GM12878 (cell line): Measurements from ENCODE around the gene FSD1L. TPM values are rescaled to one million over a fixed set of nuclear protein-coding genes. Genes with fewer than 3 reads are reported as not detected.

Source experiments
- ATAC-seq: fragments of 200-7000 bp; cut with Tn5 transposase; 3 replicates; pipeline ENCODE4 v1.9.1; 2020; ENCODE audit warnings: mild to moderate bottlenecking, moderate library complexity
- BruUV-seq: library from RNA; stranded (reverse); fragments of 400-500 nt; replicated peaks from 2 replicates; lab custom pipeline; 2021; lab: Mats Ljungman, UMichigan
- CTCF ChIA-PET: fragments of 300-600 bp; sonication (Branson Sonifier 250); formaldehyde crosslinking; extraction: SDS; loops from one replicate; lab custom pipeline; 2021; ENCODE audit warnings: inconsistent platforms; lab: Yijun Ruan, JAX
- POLR2A ChIA-PET: fragments of 350-600 bp; formaldehyde crosslinking; extraction: SDS; loops from one replicate; lab custom pipeline; 2021; ENCODE audit warnings: inconsistent platforms; lab: Charles Lee
- RAD21 ChIA-PET: fragments of 300-600 bp; sonication (Branson Sonifier 250); formaldehyde crosslinking; loops from one replicate; lab custom pipeline; 2023; ENCODE audit warnings: antibody characterized with exemption; ENCODE audit not compliant: unreplicated experiment; lab: Charles Lee
- SMC1A ChIA-PET: fragments of 300-600 bp; sonication (Branson Sonifier 250); formaldehyde crosslinking; loops from one replicate; lab custom pipeline; 2023; ENCODE audit not compliant: unreplicated experiment, uncharacterized antibody; lab: Charles Lee
- DNase-seq: peaks from one replicate; pipeline ENCODE4 v3.0.0-alpha.2; 2011; ENCODE audit warnings: low read depth, low spot score
- FAIRE-seq: peaks from 3 replicates; lab custom pipeline; 2011; peaks lifted over from hg19 to GRCh38; lab: Jason Lieb, UNC
- H2AFZ ChIP-seq: 2 replicates; pipeline ENCODE4 v1.6.0; 2011; ENCODE audit warnings: low read depth, low read length, control low read depth; ENCODE audit not compliant: control insufficient read depth
- H3K27ac ChIP-seq: 2 replicates; pipeline ENCODE4 v1.5.1; 2011; ENCODE audit warnings: control low read depth; ENCODE audit not compliant: control insufficient read depth, insufficient read depth
- H3K27me3 ChIP-seq, 2 experiments: replicated peaks in 1 of 2; 2 replicates each; pipeline versions ENCODE4 v1.6.0 to v1.6.1; 2011; ENCODE audit warnings: low read length in 1 of 2; ENCODE audit not compliant: control insufficient read depth in 2 of 2, insufficient read depth in 2 of 2
- H3K36me3 ChIP-seq, 2 experiments: 2 replicates each; pipeline ENCODE4 v1.5.1; 2011; ENCODE audit warnings: low read length in 1 of 2; ENCODE audit not compliant: control insufficient read depth in 2 of 2, insufficient read depth in 2 of 2
- H3K4me1 ChIP-seq: 2 replicates; pipeline ENCODE4 v1.6.1; 2011; ENCODE audit warnings: mild to moderate bottlenecking, low read length, moderate library complexity, mixed read lengths; ENCODE audit not compliant: control insufficient read depth, insufficient read depth
- H3K4me2 ChIP-seq: 2 replicates; pipeline ENCODE4 v1.6.0; 2011; ENCODE audit warnings: control low read depth; ENCODE audit not compliant: control insufficient read depth, insufficient read depth
- H3K4me3 ChIP-seq: fragments of 200-600 bp; sonication (generic); 2 replicates; pipeline ENCODE4 v1.5.1; 2016
- H3K79me2 ChIP-seq: 2 replicates; pipeline ENCODE4 v1.6.0; 2011; ENCODE audit warnings: low read length; ENCODE audit not compliant: control insufficient read depth, insufficient read depth
- H3K9ac ChIP-seq: 2 replicates; pipeline ENCODE4 v1.8.0; 2011; ENCODE audit warnings: low read length, control low read depth, mixed read lengths; ENCODE audit not compliant: control insufficient read depth, insufficient read depth
- H3K9me3 ChIP-seq: replicated peaks from 3 replicates; pipeline ENCODE4 v1.5.1; 2011; ENCODE audit warnings: mild to moderate bottlenecking, low read length; ENCODE audit not compliant: control insufficient read depth, insufficient read depth
- H4K20me1 ChIP-seq: 2 replicates; pipeline ENCODE4 v1.6.0; 2011; ENCODE audit not compliant: control insufficient read depth, insufficient read depth
- CEBPB ChIP-seq, 2 experiments: fragments of 150-350 bp in 1 of 2; IDR thresholded peaks; 2 replicates each; pipeline ENCODE4 v1.6.1; 2012 to 2014; ENCODE audit warnings: low read depth in 2 of 2, low read length in 2 of 2, borderline replicate concordance in 1 of 2, inconsistent platforms in 1 of 2
- CEBPZ ChIP-seq: fragments of 150-350 bp; IDR thresholded peaks from 2 replicates; pipeline ENCODE4 v1.6.1; 2016; ENCODE audit warnings: low read depth, low read length
- CHD1 ChIP-seq: IDR thresholded peaks from 2 replicates; pipeline ENCODE4 v1.6.1; 2012; ENCODE audit warnings: low read depth, low read length, improper control_type of control experiment
- DPF2 ChIP-seq: fragments of 450-650 bp; IDR thresholded peaks from 2 replicates; pipeline ENCODE4 v1.6.1; 2017; ENCODE audit warnings: mild to moderate bottlenecking
- EED ChIP-seq: sonication (generic); IDR thresholded peaks from 2 replicates; pipeline ENCODE4 v1.6.1; 2016; ENCODE audit warnings: antibody characterized with exemption, low read depth
- FOS ChIP-seq: IDR thresholded peaks from 3 replicates; pipeline ENCODE4 v1.6.1; 2011; ENCODE audit warnings: borderline replicate concordance; ENCODE audit not compliant: insufficient read length; ENCODE audit errors: extremely low read depth
- NFXL1 ChIP-seq: fragments of 450-650 bp; IDR thresholded peaks from 2 replicates; pipeline ENCODE4 v1.6.1; 2017; ENCODE audit warnings: antibody characterized with exemption, mild to moderate bottlenecking, borderline replicate concordance
- NFYA ChIP-seq: IDR thresholded peaks from 2 replicates; pipeline ENCODE4 v1.6.1; 2011; ENCODE audit warnings: low read depth, mild to moderate bottlenecking, low read length, improper control_type of control experiment, borderline replicate concordance
- PKNOX1 ChIP-seq: fragments of 450-650 bp; IDR thresholded peaks from 2 replicates; pipeline ENCODE4 v1.6.1; 2016; ENCODE audit warnings: mild to moderate bottlenecking
- RFX5 ChIP-seq: IDR thresholded peaks from 2 replicates; pipeline ENCODE4 v1.6.1; 2011; ENCODE audit warnings: low read depth, low read length, improper control_type of control experiment
- WGBS: methylation state at CpG from one replicate; pipeline ENCODE4 v1.1.6; 2016; ENCODE audit warnings: low lambda C conversion rate; ENCODE audit not compliant: insufficient replicate concordance, insufficient coverage; ENCODE audit errors: missing lambda C conversion rate; 5-methylcytosine and 5-hydroxymethylcytosine counted together
- in situ Hi-C: fragments of 300-500 bp; cut with MboI; formaldehyde crosslinking; loops from 9 replicates; pipeline ENCODE4 v1.14.3; 2018; ENCODE audit warnings: mixed read lengths
- intact Hi-C: fragments of 100-400 bp; cut with micrococcal nuclease; formaldehyde crosslinking; loops from one replicate; pipeline ENCODE4 v1.14.2; 2022; ENCODE audit not compliant: unreplicated experiment
- polyA plus RNA-seq, 11 experiments: library from polyadenylated mRNA; depleted of rRNA in 4 of 11; unstranded in 6 of 11; stranded (reverse) in 5 of 11; fragments of >200 nt; fragmentation: Nextera tagmentation in 4 of 11; fragmentation: Illumina TruSeq in 1 of 11; extraction: Ambion mirVana in 4 of 11; extraction: Trizol in 1 of 11; gene quantifications; 1 replicate in 1 of 11; 2 replicates in 10 of 11; pipeline versions ENCODE4 v1.2.1 to v1.2.3, GENCODE V29; 2011 to 2016; ENCODE audit warnings: inconsistent platforms in 2 of 11, missing spikeins in 2 of 11, low read depth in 1 of 11
- total RNA-seq, 4 experiments: library from RNA; depleted of rRNA in 3 of 4; stranded (reverse); fragments of >200 nt in 3 of 4; fragmentation: Illumina TruSeq in 1 of 4; extraction: Trizol in 1 of 4; gene quantifications; 2 replicates each; pipeline versions ENCODE4 v1.2.1 to v1.2.3, GENCODE V29; 2013 to 2021

The FSD1L gene
- total and polyA plus RNA-seq, 10 of the 15 experiments (the other 5 are each of a cell fraction or from before 2014, with no cell fraction given): 11.9 to 52.4 (median 17.0) TPM

- peaks cover 1% of the 10 kb centered on the region for H3K9me3 ChIP-seq
- DNase-seq: no peak
- TF ChIP-seq NFXL1: no peak
- no peak for TF ChIP-seq CEBPZ
- TF ChIP-seq PKNOX1: no peak
- no peak for TF ChIP-seq FOS
- TF ChIP-seq DPF2: no peak
- TF ChIP-seq NFYA: no peak
- TF ChIP-seq RFX5: no peak
- no peak for TF ChIP-seq CEBPB (IDR thresholded peaks at IDR 0.05; ENCODE audit: borderline replicate concordance in 1 of 2, low read depth in 2 of 2, low read length in 2 of 2)
- no peak for TF ChIP-seq CHD1
- no peak for TF ChIP-seq EED
- SMC1A ChIA-PET: no interaction called here
- H3K9ac ChIP-seq: no peak overlapping the region
- H3K4me1 ChIP-seq: peaks cover 12% of the 10 kb centered on the region; the same call in 1 of the 2 replicates
- H3K79me2 ChIP-seq: no peaks in the 10 kb centered on the region; the same call in 1 of the 2 replicates
- BruUV-seq: no TSS peak
- RAD21 ChIA-PET: no interaction called here
- WGBS: 89% methylated on average over 1 of the region's 1 CpG
- H3K4me3 ChIP-seq: no peak overlapping the region
- H2AFZ ChIP-seq: no peak overlapping the region
- in situ Hi-C loops (no loop called here), intact Hi-C loops (no loop called here)
- POLR2A ChIA-PET: no interaction called here
- FAIRE-seq: no peak
- ATAC-seq: no peak
- H3K27me3 ChIP-seq: no peaks in the 10 kb centered on the region
- CTCF ChIA-PET: no interaction called here
- no peak overlapping the region for H3K27ac ChIP-seq
- H3K36me3 ChIP-seq: no peaks in the 10 kb centered on the region; a peak in 2 of 4 replicates
- H3K4me2 ChIP-seq: no peak overlapping the region
- H4K20me1 ChIP-seq: no peaks in the 10 kb centered on the region
These were observed 91.6 kb downstream of the FSD1L start for GRCh38 chr9:105539452-105539851.
